HS-27A (cell line): ENCODE measurements around the gene JUP.
"Not testable (repeated sequence)": the region's sequence is repeated elsewhere in the genome, so short reads cannot be mapped to it uniquely, and the experiment has no call there.

Experiments
- DNase-seq: peaks from one replicate; pipeline ENCODE4 v3.0.0-alpha.2; 2012; ENCODE audit warnings: low read depth, missing footprints

Gene JUP

DNA sequence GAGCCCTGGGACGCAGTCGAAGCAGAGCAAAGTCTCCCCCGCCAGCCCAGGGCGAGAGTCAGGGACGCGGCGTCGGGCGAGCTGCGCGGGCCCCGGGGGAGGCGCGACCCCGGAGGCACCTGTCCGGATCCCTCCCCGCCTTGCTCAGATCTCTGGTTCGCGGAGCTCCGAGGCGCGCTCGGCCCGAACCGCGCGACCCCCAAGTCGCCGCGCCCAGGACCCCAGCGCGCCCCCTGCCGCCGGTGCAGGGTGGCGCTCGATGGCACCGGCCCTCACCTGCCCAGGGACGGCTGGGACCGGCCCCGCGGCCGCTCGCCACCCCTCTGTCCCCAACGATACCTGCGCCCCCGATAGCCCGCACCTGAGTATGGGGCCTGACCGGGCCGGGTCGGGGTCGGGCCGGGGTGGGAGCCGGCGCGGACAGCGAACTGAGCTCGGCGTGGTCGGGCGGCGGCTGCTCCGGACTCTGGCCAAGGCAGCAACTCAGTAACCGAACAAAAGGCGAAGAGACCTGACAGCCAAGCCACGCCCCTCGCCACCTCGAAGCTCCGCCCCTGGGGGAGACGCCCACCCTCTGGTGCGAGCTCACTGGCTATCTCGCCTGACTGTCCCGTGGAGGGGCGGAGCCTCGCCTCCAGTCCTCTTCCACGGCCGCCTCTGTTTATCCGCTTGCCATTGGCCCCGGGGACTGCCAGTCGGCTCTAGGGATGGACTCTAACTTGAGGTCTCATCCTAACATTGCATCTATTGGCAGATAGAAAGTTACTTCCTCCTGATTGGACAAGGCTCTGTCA, at the start of gene JUP:
Gene JUP (minus strand): TSS at position 485 of the 794 bp plus-strand sequence. CDS start 14,857 bp downstream, outside the sequence.
- no peak for DNase-seq

DNA sequence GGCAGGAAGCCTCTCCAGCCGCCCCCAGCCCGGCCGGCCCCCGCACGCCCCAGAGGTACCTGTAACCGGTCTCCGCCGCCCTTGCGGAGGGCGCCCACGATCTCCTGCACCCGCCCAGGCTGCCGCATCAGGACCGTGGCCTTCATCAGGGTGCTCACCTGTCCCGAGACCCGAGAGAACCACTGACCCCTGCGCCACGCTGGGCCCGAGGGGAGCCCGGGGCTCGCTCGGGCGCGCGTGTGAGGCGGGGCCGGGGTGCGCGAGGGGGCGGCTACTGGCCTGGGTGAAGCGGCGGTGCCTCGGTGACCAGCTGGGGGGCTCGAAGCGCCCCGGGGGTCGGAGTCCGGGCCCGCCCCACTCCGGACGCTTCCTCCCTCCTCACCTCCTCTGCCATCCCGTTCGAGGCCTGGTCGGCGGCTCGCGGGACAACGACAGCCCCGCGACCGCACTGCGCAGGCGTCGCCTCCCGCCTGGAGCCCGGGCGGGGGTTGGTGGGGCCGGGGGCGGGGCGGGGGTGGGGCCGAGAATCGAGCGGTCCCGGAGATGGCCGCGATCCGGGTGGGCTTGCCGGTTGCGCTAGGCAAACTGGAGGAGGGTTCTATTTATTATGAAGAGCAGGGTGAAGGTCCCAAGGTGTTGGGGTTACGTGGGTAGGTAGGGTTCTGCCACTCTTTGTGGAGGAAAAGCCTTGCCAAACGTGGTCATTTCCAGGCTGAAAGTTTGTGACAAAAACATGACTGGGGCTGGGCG, 49.5 kb upstream of the JUP start, which contains the start of gene NT5C3B:
Gene NT5C3B (minus strand): TSS at position 433 of the 750 bp plus-strand sequence. CDS start 39 bp downstream, at position 394.
- DNase-seq: no peak

DNA sequence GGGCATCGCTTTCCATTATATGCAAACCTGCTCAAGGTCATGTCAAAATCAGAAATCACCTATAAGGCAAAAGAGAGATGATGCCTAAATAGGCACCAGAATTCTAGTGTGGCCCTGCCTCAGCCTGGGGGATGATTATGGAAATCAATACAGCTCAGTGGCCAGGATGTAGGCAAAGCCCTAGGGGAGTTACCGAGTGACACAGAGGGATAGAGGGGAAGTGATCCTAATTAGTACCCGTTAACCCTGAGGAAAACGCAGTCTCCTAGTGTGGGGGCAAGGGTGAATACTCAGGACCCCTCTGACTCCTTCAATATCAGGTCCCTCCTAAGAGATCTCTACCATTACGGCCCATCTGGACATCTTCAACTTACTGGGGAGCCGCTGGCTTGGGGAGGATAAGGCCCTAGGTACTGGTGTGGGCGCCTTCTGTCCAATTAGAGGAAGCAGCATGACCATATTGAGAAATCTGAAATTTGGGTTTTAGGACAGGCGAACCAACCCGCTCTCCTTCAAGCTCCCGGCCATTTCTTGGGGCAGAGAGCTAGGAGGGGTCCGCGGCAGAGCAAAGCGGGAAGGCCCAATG, 48.8 kb upstream of the JUP start:
- no peak for DNase-seq

DNA sequence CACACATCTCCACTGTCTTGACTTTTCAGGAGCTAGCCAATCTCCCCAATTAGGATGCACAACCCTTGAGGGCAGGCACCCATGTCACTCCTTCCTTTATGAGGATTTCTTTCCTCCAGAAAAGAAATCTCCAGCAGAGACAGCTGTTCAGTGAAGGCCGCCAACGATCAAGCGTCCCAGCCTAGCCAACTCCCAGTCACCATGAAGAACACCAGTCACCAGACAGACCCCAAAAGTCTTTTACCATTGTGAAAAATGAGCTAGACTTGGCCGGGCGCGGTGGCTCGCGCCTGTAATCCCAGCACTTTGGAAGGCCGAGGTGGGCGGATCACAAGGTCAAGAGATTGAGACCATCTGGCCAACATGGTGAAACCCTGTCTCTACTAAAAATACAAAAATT, 43.5 kb upstream of the JUP start:
- DNase-seq: not testable (repeated sequence)

DNA sequence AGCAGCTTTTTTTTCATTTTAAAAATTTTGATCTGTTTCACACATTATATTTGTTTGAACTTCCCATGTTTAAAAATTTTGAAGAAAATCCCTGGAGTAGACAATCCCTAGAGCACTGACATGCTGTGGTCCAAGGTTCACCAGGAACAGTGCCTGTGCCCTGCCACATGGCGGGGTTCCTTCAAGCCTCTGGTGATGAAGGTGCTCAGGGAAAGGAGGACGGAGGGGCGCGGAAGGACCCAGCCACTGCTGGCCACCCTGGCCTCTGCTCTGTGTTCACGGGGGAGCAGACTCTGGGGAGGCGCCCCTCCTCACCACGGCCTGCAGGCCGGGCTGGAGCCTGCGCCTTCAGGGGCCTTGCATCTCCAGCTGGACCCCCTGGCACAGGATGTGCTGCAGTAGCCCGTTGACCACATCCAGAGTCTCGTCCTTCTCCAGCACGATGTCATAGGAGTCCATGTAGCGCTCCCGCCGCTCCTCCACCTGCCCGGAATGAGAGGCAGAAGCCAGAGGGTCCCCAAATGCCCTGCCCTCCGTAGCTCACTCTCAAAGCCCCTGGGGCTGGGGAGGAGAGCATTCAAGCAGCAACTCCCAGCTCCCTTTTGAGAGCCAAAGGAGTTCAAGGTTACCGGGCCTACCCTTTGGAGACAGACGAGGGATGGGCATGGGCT, 38.8 kb upstream of the JUP start:
- DNase-seq: no peak

DNA sequence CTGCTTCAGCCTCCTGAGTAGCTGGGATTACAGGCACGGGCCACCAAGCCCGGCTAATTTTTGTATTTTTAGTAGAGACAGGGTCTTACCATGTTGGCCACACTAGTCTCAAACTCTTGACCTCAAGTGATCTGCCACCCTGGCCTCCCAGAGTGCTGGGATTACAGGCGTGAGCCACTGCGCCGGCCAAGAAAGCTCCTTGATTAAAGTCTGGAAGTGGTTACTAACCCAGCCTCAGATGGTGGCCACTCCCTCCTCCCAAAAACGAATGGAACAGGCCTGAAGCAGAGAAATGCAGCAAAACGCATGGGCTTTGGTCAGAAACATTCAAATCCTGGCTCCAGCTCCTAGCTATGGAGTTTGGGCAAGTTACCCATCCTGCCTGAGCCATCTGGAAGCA, 37.6 kb upstream of the JUP start:
- no peak for DNase-seq

DNA sequence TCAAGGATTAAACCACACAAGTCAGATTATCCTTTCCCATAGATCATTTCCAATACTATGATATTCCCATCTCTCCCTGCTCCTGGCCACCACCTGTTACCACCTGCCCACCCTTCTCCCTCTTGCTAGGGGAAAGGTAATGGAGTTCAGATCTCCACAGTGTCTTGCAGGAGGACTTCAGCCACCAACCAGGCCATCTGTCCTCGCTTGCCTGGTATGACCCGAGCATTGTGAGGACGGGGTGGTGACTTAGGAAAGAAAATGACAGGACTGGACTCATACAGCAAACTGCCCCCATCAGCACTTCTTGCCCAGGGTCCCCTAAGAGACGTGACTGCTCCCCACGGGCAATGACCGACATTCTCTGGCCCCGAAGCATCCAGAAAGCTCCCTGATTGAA, 37.1 kb upstream of the JUP start:
- DNase-seq: no peak

DNA sequence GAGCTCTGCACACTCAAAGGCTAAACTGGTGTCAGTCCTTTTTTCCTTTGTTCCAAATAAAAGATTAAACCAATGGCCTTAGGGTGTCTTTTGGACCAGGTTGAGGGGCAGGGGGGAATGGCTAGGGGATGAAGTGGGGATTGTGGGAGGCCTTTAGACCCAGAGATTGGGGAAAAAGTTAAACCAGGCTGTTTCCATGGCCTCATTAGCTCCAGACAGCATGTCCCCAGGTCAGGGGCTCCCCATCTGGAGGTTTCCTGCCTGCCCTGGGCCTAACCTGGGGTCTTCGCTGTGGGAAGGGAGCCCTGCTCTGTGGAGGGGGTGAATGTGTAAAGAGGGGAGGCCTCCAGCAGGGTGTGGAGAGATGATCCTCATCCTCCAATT, 36.6 kb upstream of the JUP start:
- DNase-seq: no peak

DNA sequence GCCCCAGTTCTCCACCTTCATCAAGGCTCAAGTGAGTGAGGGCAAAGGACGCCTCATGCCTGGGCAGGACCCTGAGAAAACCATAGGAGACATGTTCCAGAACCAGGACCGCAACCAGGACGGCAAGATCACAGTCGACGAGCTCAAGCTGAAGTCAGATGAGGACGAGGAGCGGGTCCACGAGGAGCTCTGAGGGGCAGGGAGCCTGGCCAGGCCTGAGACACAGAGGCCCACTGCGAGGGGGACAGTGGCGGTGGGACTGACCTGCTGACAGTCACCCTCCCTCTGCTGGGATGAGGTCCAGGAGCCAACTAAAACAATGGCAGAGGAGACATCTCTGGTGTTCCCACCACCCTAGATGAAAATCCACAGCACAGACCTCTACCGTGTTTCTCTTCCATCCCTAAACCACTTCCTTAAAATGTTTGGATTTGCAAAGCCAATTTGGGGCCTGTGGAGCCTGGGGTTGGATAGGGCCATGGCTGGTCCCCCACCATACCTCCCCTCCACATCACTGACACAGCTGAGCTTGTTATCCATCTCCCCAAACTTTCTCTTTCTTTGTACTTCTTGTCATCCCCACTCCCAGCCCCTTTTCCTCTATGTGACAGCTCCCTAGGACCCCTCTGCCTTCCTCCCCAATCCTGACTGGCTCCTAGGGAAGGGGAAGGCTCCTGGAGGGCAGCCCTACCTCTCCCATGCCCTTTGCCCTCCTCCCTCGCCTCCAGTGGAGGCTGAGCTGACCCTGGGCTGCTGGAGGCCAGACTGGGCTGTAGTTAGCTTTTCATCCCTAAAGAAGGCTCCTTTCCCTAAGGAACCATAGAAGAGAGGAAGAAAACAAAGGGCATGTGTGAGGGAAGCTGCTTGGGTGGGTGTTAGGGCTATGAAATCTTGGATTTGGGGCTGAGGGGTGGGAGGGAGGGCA, 36.0 kb upstream of the JUP start:
- no peak for DNase-seq

DNA sequence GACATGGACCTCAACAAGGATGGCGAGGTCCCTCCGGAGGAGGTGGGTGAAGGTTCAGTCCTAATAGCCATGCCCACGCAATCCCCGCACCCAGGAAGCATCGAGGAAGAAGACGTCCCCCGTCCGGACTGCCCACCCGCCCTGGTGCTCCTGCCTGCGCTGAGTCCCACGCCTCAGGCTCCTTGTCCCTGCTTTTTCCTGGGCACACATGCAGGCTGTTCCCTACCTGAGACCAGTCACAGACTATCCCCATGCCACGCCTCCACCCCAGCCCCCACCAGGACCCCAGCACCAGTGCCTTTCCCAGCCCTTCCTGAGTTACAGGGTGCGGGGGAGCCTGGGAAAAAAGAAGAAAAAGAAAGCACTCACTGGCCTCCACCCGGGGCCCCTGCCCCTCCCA, 35.3 kb upstream of the JUP start:
- DNase-seq: no peak

DNA sequence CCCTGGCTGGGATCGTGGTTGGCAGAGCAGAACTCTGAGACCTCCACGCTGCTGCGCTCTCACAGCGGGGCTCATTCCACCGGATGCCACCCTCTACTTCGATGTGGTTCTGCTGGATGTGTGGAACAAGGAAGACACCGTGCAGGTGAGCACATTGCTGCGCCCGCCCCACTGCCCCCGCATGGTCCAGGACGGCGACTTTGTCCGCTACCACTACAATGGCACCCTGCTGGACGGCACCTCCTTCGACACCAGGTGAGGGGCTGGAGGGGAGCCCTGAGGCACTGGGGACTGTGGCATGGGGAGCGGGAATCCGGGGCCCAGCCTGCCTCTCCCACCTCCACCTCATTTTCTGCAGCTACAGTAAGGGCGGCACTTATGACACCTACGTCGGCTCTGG, 31.5 kb upstream of the JUP start:
- DNase-seq: no peak

DNA sequence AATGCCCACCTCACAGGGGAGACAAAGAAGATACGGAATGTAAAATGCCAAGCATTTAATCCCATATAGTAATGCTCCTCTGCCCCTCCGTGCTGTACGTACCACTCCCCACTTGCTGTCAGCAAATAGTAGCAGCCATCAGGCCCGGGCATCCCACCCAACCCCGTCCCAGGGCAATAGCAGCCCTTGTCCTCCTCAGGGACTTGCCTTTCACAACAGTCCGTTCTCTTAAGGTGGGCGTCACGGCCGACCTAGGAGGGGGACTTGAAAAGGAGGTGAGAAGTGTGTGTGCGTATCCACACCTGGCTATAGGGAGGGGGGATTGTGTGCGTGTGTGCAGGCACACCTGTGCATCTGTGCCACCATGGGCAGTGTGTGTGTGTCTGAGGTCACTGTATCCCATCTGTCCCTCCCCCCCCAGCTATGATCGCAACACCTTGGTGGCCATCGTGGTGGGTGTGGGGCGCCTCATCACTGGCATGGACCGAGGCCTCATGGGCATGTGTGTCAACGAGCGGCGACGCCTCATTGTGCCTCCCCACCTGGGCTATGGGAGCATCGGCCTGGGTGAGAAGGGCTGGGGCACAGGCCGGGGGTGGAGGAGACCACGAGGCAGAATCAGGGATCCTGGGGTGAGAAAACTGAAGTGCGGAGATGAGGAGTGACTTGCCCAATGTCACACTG, 30.3 kb upstream of the JUP start:
- no peak for DNase-seq

DNA sequence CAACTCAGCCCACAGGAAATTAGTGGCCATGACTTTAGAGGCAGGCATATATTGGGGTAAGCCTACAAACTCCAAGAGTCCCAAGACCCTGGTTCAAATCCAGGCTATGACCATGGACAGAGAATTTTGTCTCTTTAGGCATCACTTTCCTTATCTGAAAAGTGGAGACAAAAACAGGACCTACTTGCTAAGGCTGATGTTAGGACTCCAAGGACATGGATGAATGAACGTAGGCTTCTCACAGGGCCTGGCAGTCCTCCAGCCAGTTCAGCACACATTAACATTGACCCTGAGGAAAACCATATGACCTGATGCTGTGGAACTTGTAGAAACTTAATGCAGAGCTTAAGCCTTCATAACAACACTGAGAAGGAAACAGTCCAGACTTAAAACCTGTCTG, 27.7 kb upstream of the JUP start:
- DNase-seq: no peak

DNA sequence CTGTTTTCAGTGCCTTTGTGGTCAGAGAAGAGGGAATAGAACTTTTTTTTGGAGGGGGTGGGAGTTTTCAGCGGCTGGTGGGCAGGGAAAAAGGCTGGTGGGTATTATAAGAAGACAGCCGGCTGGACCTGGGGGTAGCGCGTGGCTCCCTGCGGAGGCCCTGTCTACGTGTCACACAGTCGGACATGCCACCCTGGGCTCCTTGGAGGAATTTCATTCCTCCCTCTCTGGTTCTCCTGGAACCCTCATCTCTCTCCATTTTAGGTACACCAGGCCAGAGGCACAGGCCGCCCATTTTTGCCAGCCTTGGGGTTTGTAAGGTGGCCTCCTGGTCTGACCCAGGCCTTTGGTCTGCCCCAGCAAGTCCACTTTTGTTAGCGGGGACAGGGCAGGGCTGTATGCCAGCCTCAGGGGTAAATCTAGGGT, 27.2 kb upstream of the JUP start:
- no peak for DNase-seq

DNA sequence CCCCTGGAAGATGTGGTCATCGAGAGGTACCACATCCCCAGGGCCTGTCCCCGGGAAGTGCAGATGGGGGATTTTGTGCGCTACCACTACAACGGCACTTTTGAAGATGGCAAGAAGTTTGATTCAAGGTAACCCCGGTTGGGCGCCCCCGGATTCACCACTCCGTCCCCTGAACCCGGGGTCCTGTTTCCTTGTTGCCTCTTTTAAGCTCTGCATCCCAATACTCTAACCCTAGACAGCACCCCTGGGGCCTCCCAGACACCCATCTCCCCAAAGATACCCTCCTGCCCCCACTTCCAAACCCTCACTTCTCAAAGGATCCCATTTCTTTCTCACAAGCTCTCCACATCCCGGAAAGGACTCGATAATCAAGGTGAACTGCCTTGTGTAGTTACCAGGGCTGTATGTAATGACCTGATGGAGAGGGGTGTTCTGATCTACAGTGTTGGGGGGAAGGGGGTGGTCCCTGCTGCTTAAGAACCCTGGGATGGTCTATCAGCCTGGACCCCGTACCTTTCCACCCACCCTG, 26.7 kb upstream of the JUP start:
- no peak for DNase-seq

DNA sequence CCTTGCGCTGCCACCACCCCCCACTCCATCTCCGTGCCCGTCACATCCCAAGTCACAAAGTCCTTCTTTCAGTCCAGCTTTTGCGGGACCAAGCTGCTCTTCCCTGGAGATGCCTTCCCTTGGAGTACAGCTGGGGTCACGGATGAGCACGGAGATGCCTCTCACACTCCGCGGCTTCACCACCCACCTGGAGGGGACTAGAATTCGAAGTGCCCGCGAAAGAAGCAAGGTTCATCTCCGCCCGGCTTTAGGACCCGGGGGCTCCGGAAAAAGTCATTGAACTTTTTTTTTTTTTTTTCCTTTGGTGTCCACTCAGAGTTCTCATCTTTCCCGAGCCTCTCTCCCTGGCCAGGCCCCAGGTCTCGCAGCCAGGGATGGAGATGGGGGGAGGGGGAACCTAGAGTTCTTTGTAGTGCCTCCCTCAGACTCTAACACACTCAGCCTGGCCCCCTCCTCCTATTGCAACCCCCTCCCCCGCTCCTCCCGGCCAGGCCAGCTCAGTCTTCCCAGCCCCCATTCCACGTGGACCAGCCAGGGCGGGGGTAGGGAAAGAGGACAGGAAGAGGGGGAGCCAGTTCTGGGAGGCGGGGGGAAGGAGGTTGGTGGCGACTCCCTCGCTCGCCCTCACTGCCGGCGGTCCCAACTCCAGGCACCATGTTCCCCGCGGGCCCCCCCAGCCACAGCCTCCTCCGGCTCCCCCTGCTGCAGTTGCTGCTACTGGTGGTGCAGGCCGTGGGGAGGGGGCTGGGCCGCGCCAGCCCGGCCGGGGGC, 26.1 kb upstream of the JUP start, which contains the start of gene FKBP10:
Gene FKBP10 (plus strand): TSS at position 624 of the 771 bp plus-strand sequence. CDS start 31 bp downstream, at position 655.
- no peak for DNase-seq

DNA sequence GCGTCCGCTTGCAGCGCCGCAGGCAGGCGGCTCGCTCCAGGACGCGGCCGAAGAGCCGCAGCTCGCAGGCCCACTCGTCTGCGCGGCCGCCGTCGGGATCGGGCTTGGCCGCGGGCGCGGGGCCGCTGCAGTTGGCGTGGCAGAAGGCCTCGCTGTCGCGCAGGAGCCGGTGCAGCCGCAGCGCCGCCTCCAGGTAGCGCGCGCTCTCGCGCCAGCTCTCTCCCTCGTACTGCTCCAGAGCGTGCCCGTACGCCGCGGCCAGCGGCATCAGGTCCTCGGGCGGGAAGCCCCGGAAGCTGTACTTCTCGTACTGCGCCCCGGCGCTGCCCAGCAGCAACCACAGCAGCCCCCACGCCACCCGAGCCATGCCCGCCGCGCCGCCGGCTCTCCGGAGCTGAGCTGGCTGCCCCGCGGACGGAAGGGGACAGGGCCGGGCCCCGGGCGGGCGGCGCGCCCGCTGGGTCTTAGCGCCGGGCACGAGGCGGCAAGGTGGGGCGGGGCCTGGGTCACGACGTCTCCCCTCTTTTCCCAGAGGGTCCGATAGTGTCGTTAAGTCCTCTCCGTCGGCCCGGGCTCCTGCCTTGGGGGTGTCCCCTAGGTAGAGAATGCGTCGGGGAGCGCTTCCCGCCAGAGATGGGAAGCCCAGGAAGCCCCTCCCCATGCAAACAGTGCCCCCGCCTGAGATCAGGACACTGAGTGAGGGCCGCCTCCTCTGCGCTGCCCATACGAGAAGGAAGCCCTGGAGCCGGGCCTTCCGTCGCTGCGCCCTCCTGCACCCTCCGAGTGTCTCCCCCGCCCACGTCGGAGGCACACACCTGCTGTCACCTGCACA, 25.3 kb upstream of the JUP start, which contains the start of gene P3H4:
Gene P3H4 (minus strand): TSS at position 401 of the 832 bp plus-strand sequence. CDS start 34 bp downstream, at position 367.
- no peak for DNase-seq
